ENCODE measurements around the gene INTS11. TPM values are rescaled to one million over a fixed set of nuclear protein-coding genes. Genes with fewer than 3 reads are reported as not detected.

INTS11 gene
- total and polyA plus RNA-seq, 2 donors (not counting 1 experiment from before 2014, with no cell fraction given), result 149 to 245 TPM

DNA sequence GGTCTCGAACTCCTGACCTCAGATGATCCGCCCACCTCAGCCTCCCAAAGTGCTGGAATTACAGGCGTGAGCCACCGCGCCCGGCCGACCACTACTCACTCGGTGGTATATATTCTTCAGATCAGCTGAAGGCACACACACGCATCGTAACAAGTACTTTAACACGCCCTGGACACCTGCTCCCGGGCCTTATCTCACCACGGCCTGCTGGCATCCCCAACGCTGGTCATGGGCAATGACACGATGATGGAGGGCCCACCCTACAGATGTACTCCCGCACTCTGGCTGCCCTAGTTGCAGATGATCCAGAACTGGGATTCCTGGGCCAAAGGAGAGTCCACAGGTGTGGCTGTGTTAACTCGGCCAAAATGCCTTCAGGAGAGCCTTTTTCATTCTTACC is 62.4 kb downstream of the INTS11 start:
- WGBS (ENCODE audit: insufficient coverage), result 97% methylated on average over 17 of the region's 17 CpGs
- H3K9me3 Mint-ChIP-seq (ENCODE audit: insufficient read depth), result no peaks in the 10 kb centered on the region
- H3K4me3 ChIP-seq (ENCODE audit: control extremely low read depth in 1 of 5, extremely low read depth in 1 of 5, insufficient read depth in 1 of 5, low read depth in 2 of 5, low read length in 4 of 5), result no peak overlapping the region
- POLR2A ChIA-PET, result interaction anchor here (1.1 to 1.2 kb wide), 2 partner anchors 11 kb away, joined by 4 to 8 read pairs; no protein-coding TSS in a partner anchor
- H3K27me3 Mint-ChIP-seq, result no peaks in the 10 kb centered on the region
- no peak overlapping the region for H2AFZ ChIP-seq (ENCODE audit: insufficient read depth, low read depth, low read length, poor library complexity, severe bottlenecking)
- no peaks in the 10 kb centered on the region for H3K9me3 ChIP-seq (ENCODE audit: control extremely low read depth in 1 of 3, control insufficient read depth in 2 of 3, insufficient read depth in 1 of 3, low read length in 2 of 3)
- peaks cover 0 to 53% of the 10 kb centered on the region in 2 experiments for H3K36me3 ChIP-seq (replicated peaks in 1 of 2; ENCODE audit: control extremely low read depth in 1 of 2, control insufficient read depth in 1 of 2, extremely low read depth in 1 of 2, insufficient read depth in 2 of 2, low read length in 1 of 2)
- H3K27ac Mint-ChIP-seq, result no peak overlapping the region
- ATAC-seq (ENCODE audit: low read depth) (no peak), DNase-seq (no peak)
- intact Hi-C loops (cut with micrococcal nuclease), result no loop called here
- H3K27ac ChIP-seq (ENCODE audit: low read length in 2 of 2), result no peak overlapping the region
- peaks cover 16% of the 10 kb centered on the region for H3K4me1 Mint-ChIP-seq
- no peak overlapping the region for H3K9ac ChIP-seq (ENCODE audit: low read length)
- peaks cover 55% of the 10 kb centered on the region for H3K79me2 ChIP-seq (ENCODE audit: control insufficient read depth, insufficient read depth, low read length)
- TF ChIP-seq EZH2 (IDR thresholded peaks at IDR 0.05; ENCODE audit: borderline replicate concordance, insufficient read depth, low read depth, low read length, poor library complexity, severe bottlenecking) (no peak), CTCF (IDR thresholded peaks at IDR 0.05) (no peak)
- H3K4me3 Mint-ChIP-seq, result no peak overlapping the region
- H3K4me1 ChIP-seq (ENCODE audit: control insufficient read depth in 2 of 2, insufficient read depth in 2 of 2, low read length in 2 of 2), result peaks cover 0 to 4% of the 10 kb centered on the region in 2 donors
- CTCF ChIA-PET, result interaction anchor here (0.7 to 4.5 kb wide), 2 partner anchors 140 to 155 kb away, joined by 3 to 26 read pairs; no protein-coding TSS in a partner anchor
- H4K20me1 ChIP-seq (ENCODE audit: control insufficient read depth, insufficient read depth, low read length, poor library complexity, severe bottlenecking), result peaks cover 80% of the 10 kb centered on the region
- no peak overlapping the region for H3K4me2 ChIP-seq (replicated peaks; ENCODE audit: low read depth, low read length, poor library complexity, severe bottlenecking)
- H3K27me3 ChIP-seq (replicated peaks in 1 of 4; ENCODE audit: control extremely low read depth in 1 of 4, control insufficient read depth in 3 of 4, insufficient read depth in 4 of 4, low read length in 3 of 4), result no peaks in the 10 kb centered on the region

Small RNA genes lying within 50 kb of the gene (small RNA-seq; reads per million reads assigned to genes)
- gene MIR6726 (ENCODE audit: insufficient read length, low read depth, low replicate concordance), result not detected

Other genes starting within 250 kb of the INTS11 start
- gene C1orf159, start 208.6 kb downstream of the INTS11 start, total RNA-seq, result 23.0 and 25.3 TPM in 2 replicates
- gene C1orf159, start 208.6 kb downstream of the INTS11 start, polyA plus RNA-seq, result 25.6 and 29.6 TPM in 2 replicates
- 0.37 and 0.61 TPM in 2 replicates for gene TTLL10, start 150.8 kb downstream of the INTS11 start, total RNA-seq
- 0.37 and 0.45 TPM in 2 replicates for gene TTLL10, start 150.8 kb downstream of the INTS11 start, polyA plus RNA-seq
- 33.5 and 38.1 TPM in 2 replicates for gene TNFRSF18, start 118.1 kb downstream of the INTS11 start, total RNA-seq
- 10.1 and 25.2 TPM in 2 replicates for gene TNFRSF18, start 118.1 kb downstream of the INTS11 start, polyA plus RNA-seq
- 1.8 and 2.3 TPM in 2 replicates for gene TNFRSF4, start 110.5 kb downstream of the INTS11 start, total RNA-seq
- gene TNFRSF4, start 110.5 kb downstream of the INTS11 start, polyA plus RNA-seq, result 0.63 and 1.9 TPM in 2 replicates
- gene SDF4, start 92.7 kb downstream of the INTS11 start, total RNA-seq, result 143 and 151 TPM in 2 replicates
- gene SDF4, start 92.7 kb downstream of the INTS11 start, polyA plus RNA-seq, result 100 and 104 TPM in 2 replicates
- gene B3GALT6, start 92.4 kb downstream of the INTS11 start, total RNA-seq, result 21.0 TPM in 2 replicates
- 4.7 and 5.9 TPM in 2 replicates for gene B3GALT6, start 92.4 kb downstream of the INTS11 start, polyA plus RNA-seq
- gene C1QTNF12, start 77.9 kb downstream of the INTS11 start, total RNA-seq, result 3.2 and 6.1 TPM in 2 replicates
- 1.2 and 1.8 TPM in 2 replicates for gene C1QTNF12, start 77.9 kb downstream of the INTS11 start, polyA plus RNA-seq
- gene UBE2J2, start 50.8 kb downstream of the INTS11 start, total RNA-seq, result 115 and 120 TPM in 2 replicates
- 32.8 and 40.1 TPM in 2 replicates for gene UBE2J2, start 50.8 kb downstream of the INTS11 start, polyA plus RNA-seq
- 7.3 and 10.6 TPM in 2 replicates for gene SCNN1D, start 44.2 kb downstream of the INTS11 start, total RNA-seq
- gene SCNN1D, start 44.2 kb downstream of the INTS11 start, polyA plus RNA-seq, result 14.7 and 21.3 TPM in 2 replicates
- 40.7 and 49.1 TPM in 2 replicates for gene ACAP3, start 16.7 kb downstream of the INTS11 start, total RNA-seq
- 124 and 126 TPM in 2 replicates for gene ACAP3, start 16.7 kb downstream of the INTS11 start, polyA plus RNA-seq
- gene PUSL1, start 16.1 kb downstream of the INTS11 start, total RNA-seq, result 15.7 and 17.9 TPM in 2 replicates
- gene PUSL1, start 16.1 kb downstream of the INTS11 start, polyA plus RNA-seq, result 21.3 and 25.8 TPM in 2 replicates
- 18.8 and 21.6 TPM in 2 replicates for gene CPTP, start 142 bp upstream of the INTS11 start, total RNA-seq
- 8.0 and 17.1 TPM in 2 replicates for gene CPTP, start 142 bp upstream of the INTS11 start, polyA plus RNA-seq
- gene TAS1R3, start 6.6 kb upstream of the INTS11 start, total RNA-seq, result 4.0 and 4.1 TPM in 2 replicates
- gene TAS1R3, start 6.6 kb upstream of the INTS11 start, polyA plus RNA-seq, result 5.7 and 11.7 TPM in 2 replicates
- gene DVL1, start 24.8 kb upstream of the INTS11 start, total RNA-seq, result 46.1 and 48.2 TPM in 2 replicates
- gene DVL1, start 24.8 kb upstream of the INTS11 start, polyA plus RNA-seq, result 46.0 and 53.5 TPM in 2 replicates
- gene MXRA8, start 33.9 kb upstream of the INTS11 start, total RNA-seq, result not detected in 2 replicates
- 0.10 and 0.25 TPM in 2 replicates for gene MXRA8, start 33.9 kb upstream of the INTS11 start, polyA plus RNA-seq
- gene AURKAIP1, start 50.5 kb upstream of the INTS11 start, total RNA-seq, result 61.7 and 67.0 TPM in 2 replicates
- 47.3 and 61.1 TPM in 2 replicates for gene AURKAIP1, start 50.5 kb upstream of the INTS11 start, polyA plus RNA-seq
- gene CCNL2, start 74.7 kb upstream of the INTS11 start, total RNA-seq, result 347 and 367 TPM in 2 replicates
- 263 and 333 TPM in 2 replicates for gene CCNL2, start 74.7 kb upstream of the INTS11 start, polyA plus RNA-seq
- 119 and 129 TPM in 2 replicates for gene MRPL20, start 82.6 kb upstream of the INTS11 start, total RNA-seq
- gene MRPL20, start 82.6 kb upstream of the INTS11 start, polyA plus RNA-seq, result 55.9 and 59.3 TPM in 2 replicates
- not detected in 2 replicates for gene ANKRD65, start 96.6 kb upstream of the INTS11 start, total RNA-seq
- 0.12 TPM in 1 of 2 replicates, not detected in the other for gene ANKRD65, start 96.6 kb upstream of the INTS11 start, polyA plus RNA-seq
- gene VWA1, start 111.0 kb upstream of the INTS11 start, total RNA-seq, result not detected in 2 replicates
- 0.09 TPM in 1 of 2 replicates, not detected in the other for gene VWA1, start 111.0 kb upstream of the INTS11 start, polyA plus RNA-seq
- 0.20 and 0.56 TPM in 2 replicates for gene ATAD3C, start 125.0 kb upstream of the INTS11 start, total RNA-seq
- gene ATAD3C, start 125.0 kb upstream of the INTS11 start, polyA plus RNA-seq, result 1.1 TPM in 2 replicates
- gene ATAD3B, start 147.1 kb upstream of the INTS11 start, total RNA-seq, result 51.4 and 51.5 TPM in 2 replicates
- gene ATAD3B, start 147.1 kb upstream of the INTS11 start, polyA plus RNA-seq, result 50.9 and 62.0 TPM in 2 replicates
- 17.5 and 22.9 TPM in 2 replicates for gene ATAD3A, start 187.5 kb upstream of the INTS11 start, total RNA-seq
- gene ATAD3A, start 187.5 kb upstream of the INTS11 start, polyA plus RNA-seq, result 17.8 and 18.2 TPM in 2 replicates
- 0.66 and 1.8 TPM in 2 replicates for gene TMEM240, start 216.0 kb upstream of the INTS11 start, total RNA-seq
- 0.28 and 0.40 TPM in 2 replicates for gene TMEM240, start 216.0 kb upstream of the INTS11 start, polyA plus RNA-seq